SK-N-SH (cell line): ENCODE measurements around the gene PBX3.

Experiments used
- FOXM1 ChIP-seq: IDR thresholded peaks from 2 replicates; pipeline ENCODE4 v1.4.0; 2012; ENCODE audit warnings: low read depth, mild to moderate bottlenecking
- NFIC ChIP-seq: IDR thresholded peaks from 2 replicates; pipeline ENCODE4 v1.4.0; 2012; ENCODE audit warnings: borderline replicate concordance
- NRF1 ChIP-seq: IDR thresholded peaks from 2 replicates; pipeline ENCODE4 v1.6.1; 2012; ENCODE audit warnings: low read depth, mild to moderate bottlenecking, low read length
- POLR2AphosphoS5 ChIP-seq: IDR thresholded peaks from 2 replicates; pipeline ENCODE4 v1.6.1; 2012; ENCODE audit warnings: low read depth, low read length
- SIN3A ChIP-seq: IDR thresholded peaks from 2 replicates; pipeline ENCODE4 v1.6.1; 2012; ENCODE audit warnings: low read depth, mild to moderate bottlenecking, low read length, moderate library complexity, borderline replicate concordance
- TF ChIP-seq, protein P1 (sequence below): fragments of 200-600 bp; sonication (generic); IDR thresholded peaks from 2 replicates; pipeline ENCODE4 v1.6.1; 2017; ENCODE audit warnings: antibody characterized with exemption, mild to moderate bottlenecking, moderate library complexity
- TF ChIP-seq, protein P2 (sequence below): IDR thresholded peaks from 2 replicates; pipeline ENCODE4 v1.6.1; 2012; ENCODE audit warnings: mild to moderate bottlenecking, low read depth, low read length, moderate library complexity

DNA sequence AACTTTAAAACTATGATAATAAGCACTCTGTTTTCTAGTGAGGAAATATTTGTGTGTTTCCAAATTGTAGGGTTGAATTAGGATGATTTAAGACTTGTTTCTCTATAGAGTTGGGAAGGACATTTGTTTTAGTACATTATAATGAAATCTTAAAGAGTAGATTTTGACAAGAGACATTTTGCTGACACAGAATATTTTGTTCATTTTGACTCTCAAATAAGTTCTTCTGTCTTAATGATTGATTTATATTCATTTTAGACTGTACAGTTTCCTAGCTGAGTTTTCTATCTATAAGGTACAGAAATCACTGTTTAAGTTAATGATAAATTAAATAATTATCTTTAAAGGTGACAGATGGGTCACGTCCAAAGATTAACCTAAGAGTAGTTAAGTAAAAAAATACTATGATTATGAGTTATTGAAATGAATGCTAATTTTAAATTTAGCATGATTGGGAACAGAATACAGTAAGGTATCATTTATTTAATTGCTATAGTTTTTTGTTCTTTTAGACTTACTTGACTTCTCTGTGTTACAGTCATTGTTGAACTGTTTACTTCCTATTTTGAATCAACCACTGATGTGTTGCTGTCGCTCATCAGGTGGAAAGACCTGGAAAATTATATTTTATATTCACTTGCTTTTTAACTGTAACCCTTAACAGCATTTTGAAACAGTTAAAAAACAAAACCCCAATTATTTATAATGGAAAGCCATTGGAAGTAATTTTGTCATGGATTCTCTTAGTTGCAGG lies 19.5 kb downstream of the PBX3 start:
- TF ChIP-seq, protein P1, sequence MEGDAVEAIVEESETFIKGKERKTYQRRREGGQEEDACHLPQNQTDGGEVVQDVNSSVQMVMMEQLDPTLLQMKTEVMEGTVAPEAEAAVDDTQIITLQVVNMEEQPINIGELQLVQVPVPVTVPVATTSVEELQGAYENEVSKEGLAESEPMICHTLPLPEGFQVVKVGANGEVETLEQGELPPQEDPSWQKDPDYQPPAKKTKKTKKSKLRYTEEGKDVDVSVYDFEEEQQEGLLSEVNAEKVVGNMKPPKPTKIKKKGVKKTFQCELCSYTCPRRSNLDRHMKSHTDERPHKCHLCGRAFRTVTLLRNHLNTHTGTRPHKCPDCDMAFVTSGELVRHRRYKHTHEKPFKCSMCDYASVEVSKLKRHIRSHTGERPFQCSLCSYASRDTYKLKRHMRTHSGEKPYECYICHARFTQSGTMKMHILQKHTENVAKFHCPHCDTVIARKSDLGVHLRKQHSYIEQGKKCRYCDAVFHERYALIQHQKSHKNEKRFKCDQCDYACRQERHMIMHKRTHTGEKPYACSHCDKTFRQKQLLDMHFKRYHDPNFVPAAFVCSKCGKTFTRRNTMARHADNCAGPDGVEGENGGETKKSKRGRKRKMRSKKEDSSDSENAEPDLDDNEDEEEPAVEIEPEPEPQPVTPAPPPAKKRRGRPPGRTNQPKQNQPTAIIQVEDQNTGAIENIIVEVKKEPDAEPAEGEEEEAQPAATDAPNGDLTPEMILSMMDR, result no peak
- no peak for TF ChIP-seq NRF1
- TF ChIP-seq NFIC, result no peak
- TF ChIP-seq, protein P2, sequence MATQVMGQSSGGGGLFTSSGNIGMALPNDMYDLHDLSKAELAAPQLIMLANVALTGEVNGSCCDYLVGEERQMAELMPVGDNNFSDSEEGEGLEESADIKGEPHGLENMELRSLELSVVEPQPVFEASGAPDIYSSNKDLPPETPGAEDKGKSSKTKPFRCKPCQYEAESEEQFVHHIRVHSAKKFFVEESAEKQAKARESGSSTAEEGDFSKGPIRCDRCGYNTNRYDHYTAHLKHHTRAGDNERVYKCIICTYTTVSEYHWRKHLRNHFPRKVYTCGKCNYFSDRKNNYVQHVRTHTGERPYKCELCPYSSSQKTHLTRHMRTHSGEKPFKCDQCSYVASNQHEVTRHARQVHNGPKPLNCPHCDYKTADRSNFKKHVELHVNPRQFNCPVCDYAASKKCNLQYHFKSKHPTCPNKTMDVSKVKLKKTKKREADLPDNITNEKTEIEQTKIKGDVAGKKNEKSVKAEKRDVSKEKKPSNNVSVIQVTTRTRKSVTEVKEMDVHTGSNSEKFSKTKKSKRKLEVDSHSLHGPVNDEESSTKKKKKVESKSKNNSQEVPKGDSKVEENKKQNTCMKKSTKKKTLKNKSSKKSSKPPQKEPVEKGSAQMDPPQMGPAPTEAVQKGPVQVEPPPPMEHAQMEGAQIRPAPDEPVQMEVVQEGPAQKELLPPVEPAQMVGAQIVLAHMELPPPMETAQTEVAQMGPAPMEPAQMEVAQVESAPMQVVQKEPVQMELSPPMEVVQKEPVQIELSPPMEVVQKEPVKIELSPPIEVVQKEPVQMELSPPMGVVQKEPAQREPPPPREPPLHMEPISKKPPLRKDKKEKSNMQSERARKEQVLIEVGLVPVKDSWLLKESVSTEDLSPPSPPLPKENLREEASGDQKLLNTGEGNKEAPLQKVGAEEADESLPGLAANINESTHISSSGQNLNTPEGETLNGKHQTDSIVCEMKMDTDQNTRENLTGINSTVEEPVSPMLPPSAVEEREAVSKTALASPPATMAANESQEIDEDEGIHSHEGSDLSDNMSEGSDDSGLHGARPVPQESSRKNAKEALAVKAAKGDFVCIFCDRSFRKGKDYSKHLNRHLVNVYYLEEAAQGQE, result no peak
- no peak for TF ChIP-seq POLR2AphosphoS5
- no peak for TF ChIP-seq SIN3A
- TF ChIP-seq FOXM1, result no peak
